Right lung (tissue), 5 donors: ENCODE measurements around the gene SKIC2. TPM values are rescaled to one million over a fixed set of nuclear protein-coding genes. Genes with fewer than 3 reads are reported as not detected.

ENCODE experiments used
- DNase-seq, 2 donors: peaks; one replicate each; pipeline ENCODE4 v3.0.0-alpha.2; 2013
- polyA plus RNA-seq, 5 donors: library from polyadenylated mRNA; unstranded; fragments of 120-200 nt; gene quantifications; one replicate each; pipeline versions ENCODE4 v1.2.1 to v1.2.3, GENCODE V29; 2013; ENCODE audit warnings: inconsistent platforms in 1 of 5, low replicate concordance in 1 of 5; ENCODE audit not compliant: insufficient read length in 5 of 5, insufficient read depth in 1 of 5

Gene SKIC2
- polyA plus RNA-seq, 5 donors, result 32.1 to 43.2 (median 41.7) TPM

- DNase-seq, result no peak
Observed at GRCh38 chr6:31945154-31945506, 13.8 kb upstream of the SKIC2 start.

- DNase-seq, result no peak
Observed at GRCh38 chr6:31945507-31946369, 13.2 kb upstream of the SKIC2 start, which contains the start of gene CFB. Gene CFB (plus strand): TSS chr6:31946095. CDS start chr6:31946222, 127 bp downstream.

GRCh38 chr6:31946370-31946885 is 12.5 kb upstream of the SKIC2 start:
- no peak for DNase-seq

- no peak for DNase-seq
Observed at GRCh38 chr6:31947070-31947675, 11.8 kb upstream of the SKIC2 start.

GRCh38 chr6:31947864-31948263 is 11.1 kb upstream of the SKIC2 start:
- no peak for DNase-seq

GRCh38 chr6:31948306-31948705 is 10.7 kb upstream of the SKIC2 start:
- DNase-seq, result no peak

GRCh38 chr6:31948753-31949413 is 10.1 kb upstream of the SKIC2 start:
- no peak for DNase-seq

GRCh38 chr6:31949926-31950548 is 8.9 kb upstream of the SKIC2 start:
- DNase-seq, result no peak

GRCh38 chr6:31952140-31952805 is 6.7 kb upstream of the SKIC2 start:
- no peak for DNase-seq

- DNase-seq, result no peak
Observed at GRCh38 chr6:31952890-31953289, 6.1 kb upstream of the SKIC2 start.

GRCh38 chr6:31954511-31954910 is 4.5 kb upstream of the SKIC2 start:
- DNase-seq, result no peak

GRCh38 chr6:31956796-31957195 is 2.2 kb upstream of the SKIC2 start:
- DNase-seq, result no peak

GRCh38 chr6:31958412-31958740 is 599 bp upstream of the SKIC2 start:
- DNase-seq, result no peak

- no peak for DNase-seq
Observed at GRCh38 chr6:31961616-31962015, 2.6 kb downstream of the SKIC2 start.

- DNase-seq, result no peak
Observed at GRCh38 chr6:31963921-31964320, 4.9 kb downstream of the SKIC2 start.

GRCh38 chr6:31965700-31966099 is 6.7 kb downstream of the SKIC2 start:
- no peak for DNase-seq

- DNase-seq, result no peak
Observed at GRCh38 chr6:31966506-31966905, 7.5 kb downstream of the SKIC2 start.

GRCh38 chr6:31966997-31967925 is 8.3 kb downstream of the SKIC2 start:
- no peak for DNase-seq

GRCh38 chr6:31967926-31968320 is 8.9 kb downstream of the SKIC2 start:
- DNase-seq, result no peak

- no peak for DNase-seq
Observed at GRCh38 chr6:31968326-31968725, 9.4 kb downstream of the SKIC2 start.
